Astrocyte of the cerebellum (primary cell): ENCODE data around the gene IGSF8.

Source experiments
- DNase-seq: peaks from one replicate; pipeline ENCODE4 v3.0.0-alpha.2; 2011; ENCODE audit warnings: low read depth
- H3K4me3 ChIP-seq: 2 replicates; pipeline ENCODE4 v1.5.1; 2011; ENCODE audit warnings: mild to moderate bottlenecking, low read depth, low read length, moderate library complexity
- in situ Hi-C: cut with HindIII; loops from 2 replicates; pipeline ENCODE4 v1.10.0; 2017; ENCODE audit warnings: low sequenced_read_pairs
- TF ChIP-seq, protein P1 (sequence below): IDR thresholded peaks from 2 replicates; pipeline ENCODE4 v1.5.1; 2012; ENCODE audit warnings: low read length, low read depth, moderate library complexity, mild to moderate bottlenecking; ENCODE audit errors: missing control alignments

Gene IGSF8

DNA sequence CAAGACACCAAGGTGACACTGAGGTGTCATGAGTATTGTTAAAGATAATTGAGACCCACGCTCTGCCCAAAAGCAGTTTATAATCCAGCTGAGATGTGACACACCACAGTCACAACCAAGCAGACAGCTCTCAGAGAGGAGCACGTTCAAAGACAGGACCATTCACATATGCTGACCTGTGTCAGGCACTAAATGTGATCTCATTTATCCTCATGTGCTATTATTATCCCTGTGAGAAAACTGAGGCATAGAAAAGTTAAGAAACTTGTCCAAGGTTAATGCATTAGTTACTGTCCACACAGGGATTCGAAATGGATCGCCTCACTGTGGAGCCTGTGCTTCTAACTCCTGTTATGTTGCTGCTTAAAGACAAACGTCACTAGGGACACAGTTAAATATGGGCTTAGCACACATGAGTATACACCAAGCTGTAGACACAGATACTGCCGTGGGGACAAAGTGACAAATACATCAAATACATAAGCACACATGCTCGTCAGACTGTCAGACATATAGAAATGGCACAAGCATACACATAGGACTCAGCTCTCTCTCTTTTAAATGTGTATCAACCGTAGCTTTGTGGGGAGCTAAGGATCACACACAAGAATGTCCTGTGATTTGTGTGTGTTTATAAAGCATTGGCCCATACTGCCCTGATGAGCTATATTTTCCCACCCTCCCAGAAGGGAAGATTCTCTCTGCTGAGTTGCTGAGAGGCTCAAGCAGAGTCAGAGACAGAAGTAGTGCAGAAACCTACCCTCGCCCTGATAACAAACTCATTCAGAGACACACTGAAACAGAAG is 3.5 kb upstream of the IGSF8 start:
- DNase-seq = no peak
- in situ Hi-C loops = loop anchor here (10.0 kb wide), 1 partner anchor 193 kb away; no protein-coding TSS in a partner anchor

GRCh38 chr1:160101037-160101716 is 2.8 kb upstream of the IGSF8 start:
- DNase-seq = no peak
- in situ Hi-C loops = loop anchor here (10.0 kb wide), 1 partner anchor 194 kb away; no protein-coding TSS in a partner anchor
- H3K4me3 ChIP-seq = no peak overlapping the region
- TF ChIP-seq, protein P1, sequence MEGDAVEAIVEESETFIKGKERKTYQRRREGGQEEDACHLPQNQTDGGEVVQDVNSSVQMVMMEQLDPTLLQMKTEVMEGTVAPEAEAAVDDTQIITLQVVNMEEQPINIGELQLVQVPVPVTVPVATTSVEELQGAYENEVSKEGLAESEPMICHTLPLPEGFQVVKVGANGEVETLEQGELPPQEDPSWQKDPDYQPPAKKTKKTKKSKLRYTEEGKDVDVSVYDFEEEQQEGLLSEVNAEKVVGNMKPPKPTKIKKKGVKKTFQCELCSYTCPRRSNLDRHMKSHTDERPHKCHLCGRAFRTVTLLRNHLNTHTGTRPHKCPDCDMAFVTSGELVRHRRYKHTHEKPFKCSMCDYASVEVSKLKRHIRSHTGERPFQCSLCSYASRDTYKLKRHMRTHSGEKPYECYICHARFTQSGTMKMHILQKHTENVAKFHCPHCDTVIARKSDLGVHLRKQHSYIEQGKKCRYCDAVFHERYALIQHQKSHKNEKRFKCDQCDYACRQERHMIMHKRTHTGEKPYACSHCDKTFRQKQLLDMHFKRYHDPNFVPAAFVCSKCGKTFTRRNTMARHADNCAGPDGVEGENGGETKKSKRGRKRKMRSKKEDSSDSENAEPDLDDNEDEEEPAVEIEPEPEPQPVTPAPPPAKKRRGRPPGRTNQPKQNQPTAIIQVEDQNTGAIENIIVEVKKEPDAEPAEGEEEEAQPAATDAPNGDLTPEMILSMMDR = peak; percentile 98

More for the DNA sequence above, 3.5 kb upstream of the IGSF8 start:
- TF ChIP-seq, protein P1 = no peak
- no peak overlapping the region for H3K4me3 ChIP-seq

DNA sequence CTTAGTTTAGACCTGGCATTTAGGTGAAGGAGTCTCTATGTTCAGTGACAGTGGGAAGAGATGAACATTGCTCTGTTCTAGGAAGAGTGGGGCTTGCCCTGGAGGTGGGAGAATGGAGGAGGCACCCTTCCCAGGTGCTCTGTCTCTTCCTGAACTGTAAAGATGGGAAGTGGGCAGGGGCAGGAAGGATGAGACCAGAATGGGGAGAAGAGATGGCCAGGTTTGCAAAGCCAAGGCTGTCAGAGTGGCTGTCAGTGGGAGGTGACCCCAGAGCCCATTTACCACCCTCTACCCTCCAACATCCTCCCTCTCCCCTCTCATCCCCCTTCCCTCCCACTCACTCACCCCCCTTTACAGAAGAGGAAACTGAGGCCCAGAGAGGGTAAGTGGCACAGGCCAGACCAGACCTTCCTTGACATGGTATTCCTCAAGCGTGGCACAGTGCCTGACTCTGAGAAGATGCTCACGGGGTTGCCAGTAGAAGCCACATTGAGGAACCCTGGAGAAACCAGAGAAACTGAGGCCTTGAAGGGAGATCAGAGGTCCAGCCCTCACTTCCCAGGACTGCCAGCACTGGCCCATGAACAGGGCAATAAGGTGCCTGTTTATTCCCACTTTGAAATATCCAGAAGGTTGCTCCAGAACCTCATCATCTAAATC is 1.4 kb upstream of the IGSF8 start:
- H3K4me3 ChIP-seq = no peak overlapping the region
- TF ChIP-seq, protein P1 = no peak
- in situ Hi-C loops = loop anchor here (10.0 kb wide), 1 partner anchor 195 kb away; no protein-coding TSS in a partner anchor
- no peak for DNase-seq

- in situ Hi-C loops = no loop called here
Observed at GRCh38 chr1:160098852-160099561, 588 bp upstream of the IGSF8 start.

GRCh38 chr1:160097151-160097910 is 1.1 kb downstream of the IGSF8 start:
- in situ Hi-C loops = no loop called here
- TF ChIP-seq, protein P1 = no peak
- DNase-seq = no peak
- H3K4me3 ChIP-seq = peak overlapping the region; percentile 61

More at GRCh38 chr1:160098852-160099561, 588 bp upstream of the IGSF8 start:
- H3K4me3 ChIP-seq = peak overlapping the region; percentile 40
- TF ChIP-seq, protein P1 = no peak
- peak; percentile 82 for DNase-seq
